GM21381 (cell line): ENCODE measurements around the gene PIP5K1C.

ENCODE experiments used
- ATAC-seq: cut with Tn5 transposase; IDR thresholded peaks from one replicate; pipeline ENCODE4 v1.9.1; 2021; ENCODE audit warnings: mild to moderate bottlenecking, moderate library complexity; ENCODE audit not compliant: unreplicated experiment

PIP5K1C gene

DNA sequence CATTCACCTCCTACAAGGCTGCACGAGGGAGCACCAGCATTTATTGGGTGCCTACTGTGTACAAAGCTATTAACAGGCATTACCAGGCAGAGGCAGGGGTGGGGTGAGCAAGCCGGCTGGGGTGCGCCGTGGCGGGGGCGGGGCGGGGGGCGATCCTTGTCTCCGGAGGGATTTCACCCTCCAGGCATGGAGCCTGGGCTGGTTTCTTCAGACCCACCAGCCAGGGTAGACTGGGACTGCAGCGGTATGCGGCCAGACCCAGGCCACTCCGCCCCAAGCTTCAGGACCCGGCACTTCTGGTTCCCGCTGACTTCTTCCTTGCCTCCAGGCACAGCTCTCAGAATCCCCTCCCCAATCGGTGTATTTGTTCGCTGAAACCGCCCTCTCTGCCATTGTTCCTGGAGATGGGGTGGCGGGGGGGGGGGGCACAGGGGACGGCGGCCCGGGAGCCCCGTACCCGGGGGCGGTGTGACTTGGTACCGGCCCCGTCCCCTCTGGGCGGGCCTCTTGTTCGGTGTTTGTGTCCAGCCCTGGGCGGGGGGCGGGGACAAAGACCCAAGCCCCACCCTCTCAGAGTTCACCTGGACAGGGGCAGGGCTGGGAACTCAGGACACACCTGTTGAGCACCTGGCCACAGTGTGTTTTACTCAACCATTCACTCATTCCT is 22.3 kb upstream of the PIP5K1C start:
- ATAC-seq = no peak

GRCh38 chr19:3721887-3722442 is 21.7 kb upstream of the PIP5K1C start:
- no peak for ATAC-seq

DNA sequence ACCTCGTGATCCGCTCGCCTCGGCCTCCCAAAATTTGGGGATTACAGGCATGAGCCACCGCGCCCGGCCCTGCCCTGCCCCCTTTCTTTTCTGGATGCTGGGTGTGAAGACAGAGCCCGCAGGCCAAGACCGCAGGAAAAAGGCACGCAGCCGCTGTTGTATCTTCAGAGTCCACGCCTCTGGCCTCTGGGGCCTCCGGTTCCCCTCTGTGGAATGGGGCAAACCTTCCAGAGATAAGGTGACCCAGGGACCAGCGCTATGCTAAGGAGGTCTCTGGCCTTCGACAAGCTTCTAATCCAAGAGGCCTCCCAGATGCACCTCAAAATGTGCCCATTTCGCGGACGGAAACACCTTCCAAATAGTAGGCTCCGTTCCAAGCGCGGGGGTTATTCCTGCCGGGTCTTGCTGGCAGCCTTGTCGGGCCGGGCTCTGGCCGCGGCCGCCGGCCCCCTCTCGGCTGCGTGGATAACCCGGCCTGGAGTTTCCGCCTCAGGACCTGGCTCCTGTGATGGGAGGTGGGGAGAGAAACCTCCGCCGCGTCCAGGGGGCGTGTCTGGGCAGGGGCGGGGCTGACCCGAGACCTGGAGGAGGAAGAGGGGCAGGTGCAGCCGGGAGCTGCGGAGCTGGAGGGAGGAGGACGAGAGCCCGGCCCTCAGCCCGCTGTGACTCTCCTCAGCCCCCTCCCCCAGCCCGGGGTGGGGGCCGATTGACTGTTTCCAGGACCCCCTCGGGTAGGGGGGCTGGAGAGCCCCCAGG is 21.0 kb upstream of the PIP5K1C start:
- ATAC-seq = no peak

GRCh38 chr19:3720349-3720917 is 20.2 kb upstream of the PIP5K1C start:
- no peak for ATAC-seq

DNA sequence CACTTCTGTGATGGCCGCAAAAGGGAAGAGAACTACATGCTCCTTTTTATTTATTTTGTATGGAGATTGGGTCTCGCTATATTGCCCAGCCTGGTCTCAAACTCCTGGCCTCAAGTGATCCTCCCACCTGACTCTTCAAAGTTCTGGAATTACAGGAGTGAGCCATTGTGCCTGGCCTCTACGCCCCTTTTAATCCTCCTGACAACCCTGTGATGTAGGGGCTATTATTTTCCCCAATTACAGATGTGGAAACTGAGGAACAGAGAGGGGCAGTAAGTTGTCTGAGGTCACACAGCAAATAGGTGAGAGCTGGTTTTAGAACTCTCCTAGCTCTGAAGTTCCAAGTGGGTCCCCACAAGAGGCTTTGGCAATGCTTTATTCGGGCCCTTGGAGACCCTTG is 19.6 kb upstream of the PIP5K1C start:
- no peak for ATAC-seq

- no peak for ATAC-seq
These were observed 15.9 kb upstream of the PIP5K1C start for GRCh38 chr19:3716147-3716668.

GRCh38 chr19:3712663-3713611 is 12.7 kb upstream of the PIP5K1C start:
- no peak for ATAC-seq

DNA sequence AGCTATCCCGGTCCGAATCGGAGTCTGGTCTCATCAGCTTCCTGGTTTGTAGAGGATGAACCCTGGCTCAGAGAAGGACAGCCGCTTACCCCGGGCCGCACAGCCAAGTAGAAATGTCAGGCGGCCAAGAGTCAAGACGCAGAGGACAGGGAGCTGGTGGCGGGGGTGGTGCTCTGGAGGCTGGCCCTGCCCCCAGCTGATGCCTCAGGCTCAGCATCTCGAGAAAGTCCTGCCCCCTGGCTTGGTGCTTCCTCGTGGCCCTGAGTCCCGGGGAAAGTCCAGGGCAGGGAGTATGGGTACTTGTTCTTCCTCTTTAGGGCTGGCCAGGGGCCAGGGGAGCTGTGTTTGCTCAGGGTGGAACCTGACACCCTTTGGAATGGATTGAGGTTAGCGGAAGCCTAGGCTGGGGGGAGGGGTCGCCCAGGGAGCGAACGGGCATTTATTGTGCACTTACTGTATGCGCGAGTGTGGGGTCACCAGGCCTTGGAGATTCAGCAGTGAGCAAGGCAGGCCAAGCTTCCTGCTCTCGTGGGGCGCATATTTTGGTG is 10.1 kb upstream of the PIP5K1C start:
- no peak for ATAC-seq

DNA sequence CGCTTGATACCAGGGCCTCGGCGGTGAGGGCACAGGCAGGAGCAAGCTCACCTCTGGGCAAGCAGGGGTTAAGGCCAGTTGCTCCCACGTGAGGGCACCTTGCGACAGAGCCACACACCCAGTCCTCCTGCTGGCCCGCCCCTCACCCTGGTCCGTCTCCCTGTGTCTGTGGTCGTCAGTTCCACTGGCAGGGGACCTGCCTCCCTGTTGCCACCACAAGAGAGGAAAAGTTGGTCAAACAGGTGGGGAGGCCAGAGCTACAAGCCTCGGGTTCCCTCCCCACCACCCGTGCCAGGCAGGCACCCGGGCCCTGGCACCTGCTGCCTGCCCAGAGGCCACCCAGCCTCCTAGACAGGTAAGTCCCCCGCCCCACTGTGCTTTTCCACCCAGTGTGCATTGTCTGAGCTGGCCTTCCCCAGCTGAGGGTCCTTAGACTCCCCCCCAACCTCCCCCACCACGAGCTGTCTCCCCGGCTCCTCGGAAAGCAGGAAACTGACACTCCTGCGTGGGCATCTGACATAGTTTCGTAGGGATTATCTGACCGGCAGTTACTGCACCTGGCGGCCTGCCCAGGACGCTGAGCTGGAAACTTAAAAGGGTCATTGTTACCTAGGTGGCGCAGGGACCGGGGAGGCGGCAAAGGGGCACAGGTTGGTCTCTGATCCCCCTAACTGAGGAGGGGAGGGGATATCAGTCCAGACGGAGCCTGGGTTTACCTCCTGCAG is 8.1 kb upstream of the PIP5K1C start, which contains the start of gene TJP3:
TSS of gene TJP3 (plus strand) at position 178 of the 725 bp plus-strand sequence. CDS start 20,049 bp downstream, outside the sequence.
- no peak for ATAC-seq

- ATAC-seq = no peak
These were observed 7.6 kb upstream of the PIP5K1C start for GRCh38 chr19:3707868-3708206.

GRCh38 chr19:3701200-3701599 is 932 bp upstream of the PIP5K1C start:
- no peak for ATAC-seq

- peak; percentile 22 for ATAC-seq
These were observed 477 bp downstream of the PIP5K1C start for GRCh38 chr19:3699741-3700241.

DNA sequence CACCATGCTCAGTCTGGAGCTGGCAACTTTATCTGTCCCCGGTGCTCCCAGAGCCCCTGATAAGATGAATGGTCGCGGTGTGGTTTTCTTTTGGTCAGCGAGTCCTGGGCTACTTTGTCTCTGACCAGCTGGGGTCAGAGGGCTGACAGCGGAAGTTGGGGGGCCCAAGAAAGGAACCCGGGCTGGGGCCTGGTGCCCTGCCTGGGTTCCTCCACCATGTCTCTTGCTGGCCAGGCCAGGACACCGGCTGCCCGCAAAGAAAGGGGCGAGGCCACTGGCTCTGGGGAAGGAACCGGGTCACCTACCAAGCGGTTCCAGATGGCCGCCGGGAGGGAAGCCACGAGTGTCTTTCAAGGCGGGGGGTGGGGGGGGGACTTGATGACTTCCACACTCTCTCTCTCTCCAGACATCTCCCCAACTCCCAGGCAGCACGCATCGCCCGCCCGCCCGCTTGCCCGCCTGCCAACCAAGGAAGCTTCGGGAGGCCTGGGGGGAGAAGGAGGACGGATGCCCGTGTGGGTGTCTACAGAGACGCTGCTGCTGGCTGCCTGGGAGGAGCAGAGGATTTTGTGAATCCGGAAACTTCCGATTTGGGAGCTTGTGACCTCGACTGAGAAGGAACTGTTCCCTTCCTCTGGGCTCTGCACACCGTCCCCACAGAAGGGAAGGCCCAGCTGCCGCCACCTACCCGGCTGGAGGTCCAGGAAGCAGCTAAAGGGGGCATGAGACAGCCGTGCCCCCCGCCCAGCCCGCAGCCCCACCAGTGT is 1.1 kb downstream of the PIP5K1C start:
- ATAC-seq = no peak

- ATAC-seq = no peak
These were observed 1.8 kb downstream of the PIP5K1C start for GRCh38 chr19:3698386-3698950.

DNA sequence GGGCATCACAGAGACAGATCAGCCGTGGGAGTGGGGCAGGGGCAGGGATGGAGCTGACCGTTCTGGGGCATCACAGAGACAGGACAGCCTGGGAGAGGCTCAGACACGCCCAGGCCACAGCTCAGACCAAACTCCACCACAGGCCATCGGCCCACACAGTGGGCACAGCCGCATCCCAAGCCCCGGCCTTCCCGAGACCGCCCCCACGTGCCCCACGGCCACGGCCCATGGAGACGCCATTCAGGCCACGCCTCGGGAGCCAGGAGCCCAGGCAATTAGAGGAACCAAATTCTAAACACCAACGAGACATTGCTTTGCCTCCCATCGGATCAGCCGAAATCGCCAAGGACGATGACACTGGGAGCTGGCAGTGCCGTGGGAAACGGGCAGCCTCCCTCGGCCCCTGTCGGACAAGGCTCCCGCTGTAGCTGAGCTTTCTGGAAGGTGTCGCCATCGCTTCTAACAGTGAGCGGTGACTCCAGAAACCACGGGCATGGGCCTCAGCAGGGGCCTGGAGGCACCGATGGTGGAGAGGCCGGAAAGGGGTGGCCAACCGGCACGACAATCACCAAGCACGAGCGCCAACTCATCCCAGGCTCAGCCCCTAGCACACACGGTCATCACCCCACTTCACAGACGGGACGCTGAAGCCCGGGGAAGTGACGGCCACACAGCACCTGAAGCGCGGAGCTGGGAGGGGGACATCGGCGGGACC is 2.4 kb downstream of the PIP5K1C start:
- ATAC-seq = no peak

DNA sequence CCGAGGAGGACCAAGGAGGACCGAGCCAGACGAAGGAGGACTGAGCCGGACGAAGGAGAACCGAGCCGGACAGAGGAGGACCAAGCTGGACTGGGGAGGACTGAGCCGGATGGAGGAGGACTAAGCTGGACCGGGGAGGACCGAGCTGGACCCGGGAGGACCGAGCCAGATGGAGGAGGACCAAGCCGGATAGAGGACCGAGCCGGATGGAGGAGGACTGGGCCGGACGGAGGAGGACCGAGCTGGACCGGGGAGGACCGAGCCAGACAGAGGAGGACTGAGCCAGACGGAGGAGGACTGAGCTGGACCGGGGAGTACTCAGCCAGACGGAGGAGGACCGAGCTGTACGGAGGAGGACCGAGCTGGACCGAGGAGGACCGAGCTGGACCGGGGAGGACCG is 3.2 kb downstream of the PIP5K1C start:
- ATAC-seq = no peak

- no peak for ATAC-seq
These were observed 3.6 kb downstream of the PIP5K1C start for GRCh38 chr19:3696660-3696995.
